Measurements from ENCODE around the gene ST3GAL6.

DNA sequence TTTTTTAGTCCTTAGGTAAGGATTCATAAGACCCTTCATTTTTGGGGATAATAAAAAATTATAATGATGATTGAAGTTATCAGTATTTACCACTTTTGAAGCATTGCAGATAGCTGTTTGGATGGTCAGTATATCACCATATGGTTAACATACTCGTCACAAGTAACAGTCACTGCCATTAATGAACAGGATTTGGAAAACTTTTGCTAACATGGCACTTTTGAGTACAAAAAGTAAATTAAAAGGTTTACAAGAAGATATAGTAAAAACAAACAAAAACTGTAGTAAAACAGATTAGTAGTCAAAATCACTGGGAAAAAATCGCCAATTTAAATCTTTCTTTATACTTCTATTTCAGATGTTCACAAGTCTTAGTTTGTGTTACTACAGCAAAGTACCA lies 37.8 kb upstream of the ST3GAL6 start:
- TF ChIP-seq, protein P1, sequence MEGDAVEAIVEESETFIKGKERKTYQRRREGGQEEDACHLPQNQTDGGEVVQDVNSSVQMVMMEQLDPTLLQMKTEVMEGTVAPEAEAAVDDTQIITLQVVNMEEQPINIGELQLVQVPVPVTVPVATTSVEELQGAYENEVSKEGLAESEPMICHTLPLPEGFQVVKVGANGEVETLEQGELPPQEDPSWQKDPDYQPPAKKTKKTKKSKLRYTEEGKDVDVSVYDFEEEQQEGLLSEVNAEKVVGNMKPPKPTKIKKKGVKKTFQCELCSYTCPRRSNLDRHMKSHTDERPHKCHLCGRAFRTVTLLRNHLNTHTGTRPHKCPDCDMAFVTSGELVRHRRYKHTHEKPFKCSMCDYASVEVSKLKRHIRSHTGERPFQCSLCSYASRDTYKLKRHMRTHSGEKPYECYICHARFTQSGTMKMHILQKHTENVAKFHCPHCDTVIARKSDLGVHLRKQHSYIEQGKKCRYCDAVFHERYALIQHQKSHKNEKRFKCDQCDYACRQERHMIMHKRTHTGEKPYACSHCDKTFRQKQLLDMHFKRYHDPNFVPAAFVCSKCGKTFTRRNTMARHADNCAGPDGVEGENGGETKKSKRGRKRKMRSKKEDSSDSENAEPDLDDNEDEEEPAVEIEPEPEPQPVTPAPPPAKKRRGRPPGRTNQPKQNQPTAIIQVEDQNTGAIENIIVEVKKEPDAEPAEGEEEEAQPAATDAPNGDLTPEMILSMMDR (IDR thresholded peaks at IDR 0.05): no peak
- TF ChIP-seq POLR2A (IDR thresholded peaks at IDR 0.05): no peak

Measured in thyroid gland (tissue), 4 donors.